Gastroesophageal sphincter (tissue), 4 donors: ENCODE data around the gene LMNTD1. TPM values are rescaled to one million over a fixed set of nuclear protein-coding genes. Genes with fewer than 3 reads are reported as not detected.

Experiments
- ATAC-seq: fragments of 150-250 bp; one replicate; pipeline ENCODE4 v1.9.1; 2016; ENCODE audit warnings: mild to moderate bottlenecking, moderate library complexity
- H3K27ac ChIP-seq, 4 donors: fragments of 200-600 bp; sonication (generic) in 3 of 4; 1 replicate in 3 of 4; 2 replicates in 1 of 4; pipeline ENCODE4 v1.5.1; 2016 to 2019
- H3K27me3 ChIP-seq: fragments of 200-600 bp; sonication (generic); one replicate; pipeline ENCODE4 v1.5.1; 2019
- H3K36me3 ChIP-seq, 2 donors: fragments of 200-600 bp; sonication (generic); one replicate each; pipeline ENCODE4 v1.5.1; 2019; ENCODE audit warnings: control low read depth in 1 of 2
- H3K4me1 ChIP-seq, 3 donors: fragments of 200-600 bp; sonication (generic); 1 replicate in 2 of 3; 2 replicates in 1 of 3; pipeline ENCODE4 v1.5.1; 2016 to 2019; ENCODE audit warnings: control low read depth in 2 of 3
- H3K4me3 ChIP-seq, 2 donors: fragments of 200-600 bp; sonication (generic); one replicate each; pipeline ENCODE4 v1.5.1; 2019; ENCODE audit warnings: mild to moderate bottlenecking in 1 of 2, moderate library complexity in 1 of 2
- H3K9me3 ChIP-seq, 3 donors: fragments of 200-600 bp; sonication (generic); one replicate each; pipeline ENCODE4 v1.5.1; 2017 to 2019; ENCODE audit warnings: control low read depth in 2 of 3
- EP300 ChIP-seq: sonication (generic); formaldehyde crosslinking; IDR thresholded peaks from one replicate; pipeline ENCODE4 v1.6.1; 2017; ENCODE audit warnings: antibody characterized with exemption, mild to moderate bottlenecking
- POLR2A ChIP-seq, 2 donors: fragments of 450-650 bp; IDR thresholded peaks; one replicate each; pipeline ENCODE4 v1.6.1; 2017; ENCODE audit warnings: antibody characterized with exemption in 2 of 2, mild to moderate bottlenecking in 2 of 2, moderate library complexity in 1 of 2
- POLR2AphosphoS5 ChIP-seq: sonication (generic); formaldehyde crosslinking; IDR thresholded peaks from one replicate; pipeline ENCODE4 v1.6.1; 2017; ENCODE audit warnings: antibody characterized with exemption
- WGBS, 2 donors: methylation state at CpG; one replicate each; pipeline ENCODE4 v1.1.5; 2018; ENCODE audit warnings: low coverage in 1 of 2; 5-methylcytosine and 5-hydroxymethylcytosine counted together
- total RNA-seq, 4 donors: library from RNA; depleted of rRNA; stranded (reverse); fragments of >200 nt; gene quantifications; one replicate each; pipeline ENCODE4 v1.1.0, GENCODE V29; 2016
- TF ChIP-seq, protein P1 (sequence below), 4 experiments: fragments of 200-600 bp in 2 of 4; fragments of 450-650 bp in 2 of 4; sonication (generic) in 1 of 4; IDR thresholded peaks; one replicate each; pipeline ENCODE4 v1.5.1; 2017 to 2019; ENCODE audit warnings: antibody characterized with exemption in 4 of 4, mild to moderate bottlenecking in 2 of 4, moderate library complexity in 2 of 4

LMNTD1 gene
- total RNA-seq, 4 donors from 2014 or later, result 1.2 TPM; not detected in 3

DNA sequence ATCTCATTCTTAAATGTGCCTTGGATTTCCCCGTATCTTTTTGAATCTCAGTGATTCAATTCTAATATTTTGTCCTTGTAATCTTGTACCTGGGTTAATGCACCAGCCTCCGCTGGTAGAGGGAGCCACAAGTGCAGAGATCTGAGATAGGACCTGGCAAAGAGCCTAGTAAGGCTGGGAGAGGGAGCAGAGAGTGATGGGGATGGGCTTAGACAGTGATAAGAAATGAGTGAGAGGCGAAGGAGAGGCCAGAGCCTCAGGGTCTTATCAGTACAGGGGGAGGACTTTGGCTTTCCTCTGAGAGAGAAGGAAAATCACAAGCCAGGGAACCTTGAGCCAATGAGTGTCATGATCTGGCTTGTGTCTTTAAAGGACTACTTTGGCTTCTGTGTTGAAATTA lies 30.5 kb upstream of the LMNTD1 start:
- Histone ChIP-seq H3K9me3 (peaks cover 0 to 6% (median 0%) of the 10 kb centered on the region in 3 donors), H3K4me3 (no peak overlapping the region), H3K27ac (no peak overlapping the region), H3K27me3 (no peaks in the 10 kb centered on the region), H3K36me3 (no peaks in the 10 kb centered on the region), H3K4me1 (peaks cover 0 to 32% (median 4%) of the 10 kb centered on the region in 3 donors)
- TF ChIP-seq, protein P1, sequence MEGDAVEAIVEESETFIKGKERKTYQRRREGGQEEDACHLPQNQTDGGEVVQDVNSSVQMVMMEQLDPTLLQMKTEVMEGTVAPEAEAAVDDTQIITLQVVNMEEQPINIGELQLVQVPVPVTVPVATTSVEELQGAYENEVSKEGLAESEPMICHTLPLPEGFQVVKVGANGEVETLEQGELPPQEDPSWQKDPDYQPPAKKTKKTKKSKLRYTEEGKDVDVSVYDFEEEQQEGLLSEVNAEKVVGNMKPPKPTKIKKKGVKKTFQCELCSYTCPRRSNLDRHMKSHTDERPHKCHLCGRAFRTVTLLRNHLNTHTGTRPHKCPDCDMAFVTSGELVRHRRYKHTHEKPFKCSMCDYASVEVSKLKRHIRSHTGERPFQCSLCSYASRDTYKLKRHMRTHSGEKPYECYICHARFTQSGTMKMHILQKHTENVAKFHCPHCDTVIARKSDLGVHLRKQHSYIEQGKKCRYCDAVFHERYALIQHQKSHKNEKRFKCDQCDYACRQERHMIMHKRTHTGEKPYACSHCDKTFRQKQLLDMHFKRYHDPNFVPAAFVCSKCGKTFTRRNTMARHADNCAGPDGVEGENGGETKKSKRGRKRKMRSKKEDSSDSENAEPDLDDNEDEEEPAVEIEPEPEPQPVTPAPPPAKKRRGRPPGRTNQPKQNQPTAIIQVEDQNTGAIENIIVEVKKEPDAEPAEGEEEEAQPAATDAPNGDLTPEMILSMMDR (IDR thresholded peaks at IDR 0.05), result no peak
- TF ChIP-seq POLR2AphosphoS5 (no peak), EP300 (no peak), POLR2A (IDR thresholded peaks at IDR 0.05) (no peak)
- no peak for ATAC-seq
- WGBS, 2 donors, result 30 to 40% methylated on average over 2 of the region's 3 CpGs

GRCh38 chr12:25581067-25581466 lies 28.0 kb upstream of the LMNTD1 start:
- no peak for ATAC-seq
- TF ChIP-seq, protein P1 (IDR thresholded peaks at IDR 0.05), result no peak
- no peak for TF ChIP-seq POLR2AphosphoS5
- TF ChIP-seq EP300, result no peak
- TF ChIP-seq POLR2A (IDR thresholded peaks at IDR 0.05), result no peak

DNA sequence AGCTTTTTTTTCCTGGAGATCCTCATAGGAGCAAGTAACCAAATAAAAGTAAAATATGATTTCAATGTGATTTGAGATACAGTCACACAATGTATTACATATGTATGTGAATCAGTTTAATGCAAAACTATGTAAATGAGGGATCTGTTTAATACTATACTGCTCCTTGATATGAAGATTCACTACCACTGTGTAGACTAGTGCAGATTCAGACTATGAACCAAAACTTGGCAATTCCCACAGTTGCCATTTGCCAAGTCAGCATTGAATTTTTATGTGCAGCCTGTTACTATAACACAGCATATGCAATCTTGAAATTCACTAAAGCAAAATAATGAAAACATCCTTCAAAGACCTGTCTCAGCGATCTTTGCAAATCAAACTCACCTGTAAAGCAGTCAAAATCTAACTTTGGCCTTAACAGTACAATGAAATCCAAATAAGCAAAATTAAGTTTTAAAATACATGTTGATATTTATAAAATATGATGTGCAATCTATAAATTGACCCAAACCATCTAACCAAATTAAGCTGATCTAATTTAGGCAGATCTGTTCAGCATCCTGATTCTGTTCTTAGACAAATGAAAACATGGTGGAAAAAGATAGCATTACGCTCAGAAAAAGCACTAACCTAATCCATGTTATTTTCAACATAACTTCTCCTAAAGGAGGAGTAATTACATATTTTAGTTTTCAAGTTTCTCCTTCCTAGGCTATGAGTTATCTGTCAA lies 25.5 kb upstream of the LMNTD1 start:
- ATAC-seq, result no peak
- WGBS, 2 donors, result 92 to 98% methylated on average over 2 of the region's 2 CpGs
- peaks cover 0 to 3% (median 0%) of the 10 kb centered on the region in 3 donors for H3K4me1 ChIP-seq
- no peaks in the 10 kb centered on the region for H3K36me3 ChIP-seq
- peaks cover 0 to 3% (median 0%) of the 10 kb centered on the region in 3 donors for H3K9me3 ChIP-seq
- no peak overlapping the region for H3K4me3 ChIP-seq
- H3K27me3 ChIP-seq, result no peaks in the 10 kb centered on the region
- TF ChIP-seq POLR2A (IDR thresholded peaks at IDR 0.05), result no peak
- no peak for TF ChIP-seq POLR2AphosphoS5
- TF ChIP-seq EP300, result no peak
- TF ChIP-seq, protein P1 (IDR thresholded peaks at IDR 0.05), result no peak
- no peak overlapping the region for H3K27ac ChIP-seq

More at GRCh38 chr12:25581067-25581466, 28.0 kb upstream of the LMNTD1 start:
- no peak overlapping the region for H3K4me3 ChIP-seq
- WGBS, 2 donors, result 90 to 94% methylated on average over 5 of the region's 5 CpGs
- peaks cover 0 to 28% (median 4%) of the 10 kb centered on the region in 3 donors for H3K4me1 ChIP-seq
- H3K36me3 ChIP-seq, result no peaks in the 10 kb centered on the region
- H3K9me3 ChIP-seq, result peaks cover 0 to 3% (median 0%) of the 10 kb centered on the region in 3 donors
- no peaks in the 10 kb centered on the region for H3K27me3 ChIP-seq
- no peak overlapping the region for H3K27ac ChIP-seq

DNA sequence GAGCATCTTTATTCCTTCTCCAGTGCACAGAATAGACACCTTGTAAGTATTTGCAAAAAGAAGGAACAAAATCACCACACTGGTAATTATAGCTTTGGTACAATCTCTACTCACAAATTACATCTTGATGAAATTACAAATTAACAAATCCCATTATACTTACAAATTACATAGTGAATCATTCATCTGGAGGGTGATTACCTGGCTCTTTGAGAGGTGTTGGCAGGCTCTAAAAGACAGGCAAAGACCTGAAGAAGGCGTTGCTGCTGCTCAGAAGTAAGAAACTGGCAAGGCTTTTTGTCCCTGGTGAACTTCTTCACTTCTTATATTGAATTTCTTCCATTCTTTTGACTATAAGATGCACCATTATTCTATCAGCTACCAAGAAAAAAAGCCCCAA lies 21.7 kb upstream of the LMNTD1 start:
- WGBS, 2 donors, result 77% methylated on average over 1 of the region's 1 CpG; no CpG with 5 or more reads in 1 of the 2 donors

More for the DNA sequence above, 21.7 kb upstream of the LMNTD1 start:
- no peak for ATAC-seq
- H3K4me3 ChIP-seq, result no peak overlapping the region
- TF ChIP-seq, protein P1 (IDR thresholded peaks at IDR 0.05), result no peak
- TF ChIP-seq POLR2A (IDR thresholded peaks at IDR 0.05) (no peak), EP300 (no peak)
- no peaks in the 10 kb centered on the region for H3K36me3 ChIP-seq
- peaks cover 0 to 3% (median 0%) of the 10 kb centered on the region in 3 donors for H3K9me3 ChIP-seq
- no peaks in the 10 kb centered on the region for H3K27me3 ChIP-seq
- no peak overlapping the region for H3K27ac ChIP-seq
- H3K4me1 ChIP-seq, result no peaks in the 10 kb centered on the region
